OCI-LY1 (cell line): ENCODE measurements around the gene UBE4B.

Experiments
- EZH2 ChIP-seq: fragments of 200-600 bp; sonication (generic), shearing (Covaris generic); IDR thresholded peaks from 2 replicates; pipeline ENCODE4 v1.8.0; 2017; ENCODE audit warnings: borderline replicate concordance, mixed run types, mild to moderate bottlenecking, antibody characterized with exemption, low read length, moderate library complexity, mixed read lengths
- TF ChIP-seq, protein P1 (sequence below): fragments of 200-600 bp; sonication (generic), shearing (Covaris generic); IDR thresholded peaks from 2 replicates; pipeline ENCODE4 v1.5.1; 2017; ENCODE audit warnings: mild to moderate bottlenecking, antibody characterized with exemption, low read length, moderate library complexity, mixed read lengths

GRCh38 chr1:10007169-10007568, 25.6 kb upstream of the UBE4B start:
- TF ChIP-seq, protein P1, sequence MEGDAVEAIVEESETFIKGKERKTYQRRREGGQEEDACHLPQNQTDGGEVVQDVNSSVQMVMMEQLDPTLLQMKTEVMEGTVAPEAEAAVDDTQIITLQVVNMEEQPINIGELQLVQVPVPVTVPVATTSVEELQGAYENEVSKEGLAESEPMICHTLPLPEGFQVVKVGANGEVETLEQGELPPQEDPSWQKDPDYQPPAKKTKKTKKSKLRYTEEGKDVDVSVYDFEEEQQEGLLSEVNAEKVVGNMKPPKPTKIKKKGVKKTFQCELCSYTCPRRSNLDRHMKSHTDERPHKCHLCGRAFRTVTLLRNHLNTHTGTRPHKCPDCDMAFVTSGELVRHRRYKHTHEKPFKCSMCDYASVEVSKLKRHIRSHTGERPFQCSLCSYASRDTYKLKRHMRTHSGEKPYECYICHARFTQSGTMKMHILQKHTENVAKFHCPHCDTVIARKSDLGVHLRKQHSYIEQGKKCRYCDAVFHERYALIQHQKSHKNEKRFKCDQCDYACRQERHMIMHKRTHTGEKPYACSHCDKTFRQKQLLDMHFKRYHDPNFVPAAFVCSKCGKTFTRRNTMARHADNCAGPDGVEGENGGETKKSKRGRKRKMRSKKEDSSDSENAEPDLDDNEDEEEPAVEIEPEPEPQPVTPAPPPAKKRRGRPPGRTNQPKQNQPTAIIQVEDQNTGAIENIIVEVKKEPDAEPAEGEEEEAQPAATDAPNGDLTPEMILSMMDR = no peak
- TF ChIP-seq EZH2 = no peak
